DMS153 treated with DMSO at 0.1 percent for 48 hours (cell line): ENCODE data around the gene APBA2.

Source experiments
- DNase-seq: peaks from one replicate; lab custom pipeline; 2025; ENCODE audit not compliant: unreplicated experiment; lab: John Stamatoyannopoulos, UW

APBA2 gene

DNA sequence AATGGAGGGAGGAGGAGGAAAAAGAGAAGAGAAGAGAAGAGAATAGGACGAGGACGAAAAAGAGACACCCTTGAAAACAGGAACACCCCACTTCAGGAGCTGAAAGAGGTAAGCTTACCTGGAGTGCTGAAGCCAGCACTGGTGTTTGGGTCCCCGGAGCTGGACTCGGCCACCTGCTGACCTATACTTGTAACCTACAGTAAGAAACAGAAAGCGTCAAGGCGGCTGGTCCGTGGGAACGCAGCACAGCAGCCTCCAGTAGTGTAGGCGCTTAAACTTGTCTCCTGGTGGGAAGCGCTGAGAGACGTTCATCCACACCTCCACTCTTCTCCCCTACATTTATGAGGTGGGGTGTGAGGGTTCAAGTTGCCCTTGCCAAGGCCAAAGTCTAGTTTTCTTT lies 242.9 kb downstream of the APBA2 start:
- DNase-seq, result no peak

- no peak for DNase-seq
These were observed 243.4 kb downstream of the APBA2 start for GRCh38 chr15:29129221-29129620.

- no peak for DNase-seq
These were observed 244.2 kb downstream of the APBA2 start for GRCh38 chr15:29129926-29130325.

- no peak for DNase-seq
These were observed 244.7 kb downstream of the APBA2 start for GRCh38 chr15:29130476-29130875.

GRCh38 chr15:29130951-29131839 lies 245.4 kb downstream of the APBA2 start:
- DNase-seq, result no peak

- no peak for DNase-seq
These were observed 246.2 kb downstream of the APBA2 start for GRCh38 chr15:29131840-29132420.

DNA sequence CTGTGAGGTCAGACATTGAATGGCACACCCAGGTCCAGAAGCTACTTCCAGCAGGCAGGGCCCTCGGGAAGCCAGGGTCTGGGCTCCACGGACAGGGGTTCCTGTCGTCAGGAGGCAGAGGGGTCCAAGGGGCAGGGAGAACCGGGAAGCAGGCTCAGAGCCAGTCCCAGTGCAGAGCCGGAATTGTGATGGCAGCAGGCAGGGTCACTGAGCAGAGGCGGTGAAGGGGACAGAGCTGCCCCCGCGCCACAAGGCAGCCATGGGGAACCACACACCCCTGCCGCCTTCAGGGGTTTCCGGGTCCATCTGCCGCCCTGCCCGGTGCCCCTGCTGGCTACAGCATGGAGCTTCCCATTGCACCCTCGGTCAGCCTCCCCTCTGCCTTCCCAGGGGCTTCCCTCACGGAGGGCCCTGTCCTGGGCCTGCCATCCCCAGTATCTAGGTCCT lies 247.0 kb downstream of the APBA2 start:
- DNase-seq, result no peak

- no peak for DNase-seq
These were observed 247.5 kb downstream of the APBA2 start for GRCh38 chr15:29133321-29133720.

GRCh38 chr15:29133791-29134190 lies 248.0 kb downstream of the APBA2 start:
- DNase-seq, result no peak

DNA sequence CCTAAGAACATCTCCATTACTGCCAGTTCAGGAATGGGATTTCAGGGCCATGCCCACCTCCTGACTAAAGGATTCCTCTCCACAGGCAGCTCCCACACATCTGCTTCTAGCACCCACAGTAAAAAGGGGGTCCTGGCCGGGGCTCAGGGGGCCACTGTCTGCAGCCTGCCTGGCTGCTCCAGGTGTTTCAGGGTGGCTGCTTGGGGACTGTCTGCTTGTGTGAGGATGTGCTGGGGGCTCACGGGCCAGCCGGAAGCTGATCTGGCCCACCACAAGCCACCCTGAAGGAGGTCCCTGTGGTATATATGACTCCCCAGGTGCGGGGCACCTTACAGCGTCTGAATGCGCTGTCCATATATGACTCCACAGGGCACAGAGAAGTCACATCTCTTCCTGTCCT lies 248.5 kb downstream of the APBA2 start:
- no peak for DNase-seq

GRCh38 chr15:29134641-29135308 lies 249.0 kb downstream of the APBA2 start:
- DNase-seq, result no peak

- DNase-seq, result no peak
These were observed 249.5 kb downstream of the APBA2 start for GRCh38 chr15:29135309-29135657.

GRCh38 chr15:29135702-29136646 lies 250.2 kb downstream of the APBA2 start:
- DNase-seq, result no peak

DNA sequence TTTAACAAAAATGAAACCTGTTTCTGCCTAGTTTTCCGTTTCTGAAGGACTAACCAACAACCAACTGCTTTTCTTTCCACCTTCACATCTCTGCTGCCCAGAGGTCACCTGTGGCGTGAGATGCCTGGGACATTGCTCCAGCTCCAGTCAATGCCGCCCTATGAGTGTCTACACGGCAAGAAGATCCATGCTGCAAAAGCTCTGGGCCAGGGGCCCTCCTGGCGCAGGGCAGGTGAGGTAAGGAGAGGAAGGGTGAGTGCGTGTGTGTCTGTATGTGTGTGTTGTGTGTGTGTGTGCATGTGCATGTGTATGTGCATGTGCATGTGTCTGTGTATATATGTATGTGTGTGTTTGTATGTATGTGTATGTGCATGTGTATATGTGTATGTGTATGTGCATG lies 252.5 kb downstream of the APBA2 start:
- DNase-seq, result no peak

- no peak for DNase-seq
These were observed 253.3 kb downstream of the APBA2 start for GRCh38 chr15:29139072-29139471.

DNA sequence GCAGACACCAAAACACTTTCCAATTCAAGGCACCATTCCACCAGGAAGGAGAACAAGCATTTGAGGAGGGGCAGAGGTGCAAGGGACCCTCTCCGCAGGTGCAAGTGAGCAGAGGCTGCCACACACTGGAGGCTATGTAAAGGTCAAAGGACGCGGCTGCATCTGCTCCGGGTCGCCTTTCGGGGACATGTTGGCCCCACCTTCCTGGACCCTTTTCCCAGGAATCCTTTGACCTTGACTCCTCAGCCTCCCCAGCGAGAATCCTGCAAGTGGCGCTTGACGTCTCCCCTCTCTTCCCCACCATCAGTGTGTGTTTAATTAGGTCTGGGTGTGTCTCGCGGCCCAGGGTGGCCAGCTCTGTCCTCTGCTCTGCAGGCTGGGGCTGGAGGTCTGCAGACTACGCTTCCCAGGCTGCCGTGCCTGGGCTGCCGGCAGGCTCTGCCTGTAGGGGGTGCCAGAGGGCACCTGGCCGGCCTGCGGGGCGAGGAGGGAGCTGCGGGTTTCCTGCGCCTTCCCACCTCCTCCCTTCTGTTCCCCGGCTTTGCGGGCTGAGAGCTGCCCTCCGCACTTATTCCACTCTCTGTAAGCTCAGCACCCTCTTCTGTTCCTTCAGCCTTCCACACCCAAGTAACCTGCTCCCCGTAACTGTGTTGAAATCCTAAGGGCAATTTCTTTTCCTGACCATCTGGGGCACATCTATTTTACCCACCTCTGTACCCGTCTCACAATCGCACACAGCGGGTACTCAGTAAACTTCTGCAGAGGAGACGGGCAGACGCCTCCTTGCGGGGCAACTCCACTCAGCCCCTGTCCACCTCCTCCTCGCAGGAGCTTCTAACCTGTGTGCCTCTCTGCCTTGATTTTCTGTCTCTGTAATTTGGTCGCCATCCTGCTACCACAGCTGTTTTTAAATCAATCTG lies 254.0 kb downstream of the APBA2 start:
- DNase-seq, result peak; percentile 6

GRCh38 chr15:29140475-29141307 lies 254.9 kb downstream of the APBA2 start:
- no peak for DNase-seq

- DNase-seq, result no peak
These were observed 255.7 kb downstream of the APBA2 start for GRCh38 chr15:29141308-29142128.
